Uterus (tissue), 4 donors: ENCODE results near the gene SORCS3. TPM values are rescaled to one million over a fixed set of nuclear protein-coding genes. Genes with fewer than 3 reads are reported as not detected.

Source experiments
- DNase-seq, 2 donors: peaks; one replicate each; pipeline ENCODE4 v3.0.0-alpha.2; 2019 to 2020
- H3K27ac ChIP-seq, 2 donors: fragments of 200-600 bp; sonication (generic); 1 replicate in 1 of 2; 2 replicates in 1 of 2; pipeline ENCODE4 v1.5.1; 2016 to 2018
- H3K27me3 ChIP-seq, 2 donors: fragments of 200-600 bp; sonication (generic); one replicate each; pipeline ENCODE4 v1.5.1; 2018 to 2019; ENCODE audit warnings: control low read depth in 1 of 2
- H3K36me3 ChIP-seq, 2 donors: fragments of 200-600 bp; sonication (generic); one replicate each; pipeline ENCODE4 v1.5.1; 2019; ENCODE audit warnings: control low read depth in 1 of 2
- H3K4me1 ChIP-seq, 2 donors: fragments of 200-600 bp; sonication (generic); one replicate each; pipeline ENCODE4 v1.5.1; 2018 to 2019; ENCODE audit warnings: control low read depth in 1 of 2
- H3K4me3 ChIP-seq, 2 donors: fragments of 200-600 bp; sonication (generic); 1 replicate in 1 of 2; 2 replicates in 1 of 2; pipeline ENCODE4 v1.5.1; 2018 to 2019; ENCODE audit warnings: mild to moderate bottlenecking in 1 of 2
- H3K9me3 ChIP-seq, 2 donors: fragments of 200-600 bp; sonication (generic); one replicate each; pipeline ENCODE4 v1.5.1; 2019; ENCODE audit warnings: control low read depth in 1 of 2
- CTCF ChIP-seq, 4 experiments: fragments of 200-600 bp in 2 of 4; fragments of 450-650 bp in 2 of 4; sonication (generic) in 2 of 4; IDR thresholded peaks; one replicate each; pipeline ENCODE4 v1.5.1; 2016 to 2019; ENCODE audit warnings: antibody characterized with exemption in 4 of 4, mild to moderate bottlenecking in 2 of 4, moderate library complexity in 1 of 4
- POLR2A ChIP-seq, 2 donors: fragments of 450-650 bp; IDR thresholded peaks; one replicate each; pipeline ENCODE4 v1.6.1; 2016; ENCODE audit warnings: antibody characterized with exemption in 2 of 2, mild to moderate bottlenecking in 1 of 2, moderate library complexity in 1 of 2
- intact Hi-C: fragments of 100-400 bp; cut with DNase I; formaldehyde crosslinking; loops from one replicate; pipeline ENCODE4 v1.15.1; 2023; ENCODE audit warnings: low total_unique reads
- total RNA-seq, 4 donors: library from RNA; depleted of rRNA in 3 of 4; stranded (reverse); fragments of >200 nt in 3 of 4; gene quantifications; one replicate each; pipeline versions ENCODE4 v1.1.0 to v1.2.4, GENCODE V29; 2014 to 2023
- donor health status: DM: yes; HTN: yes; CAD: no.

Gene SORCS3
- total RNA-seq, 4 donors from 2014 or later: 0.77 to 2.4 TPM; not detected in 2

GRCh38 chr10:104657457-104657856, 16.4 kb downstream of the SORCS3 start:
- no peak overlapping the region for H3K27ac ChIP-seq
- no peak overlapping the region for H3K4me3 ChIP-seq
- TF ChIP-seq CTCF (IDR thresholded peaks at IDR 0.05) (no peak), POLR2A (IDR thresholded peaks at IDR 0.05) (no peak)
- H3K4me1 ChIP-seq: no peaks in the 10 kb centered on the region
- DNase-seq: no peak
- H3K36me3 ChIP-seq: no peaks in the 10 kb centered on the region
- no peaks in the 10 kb centered on the region for H3K9me3 ChIP-seq
- no peaks in the 10 kb centered on the region for H3K27me3 ChIP-seq
- intact Hi-C loops: no loop called here

- TF ChIP-seq POLR2A (IDR thresholded peaks at IDR 0.05): no peak
- no peak for TF ChIP-seq CTCF (IDR thresholded peaks at IDR 0.05)
- Histone ChIP-seq H3K4me3 (no peak overlapping the region), H3K9me3 (no peaks in the 10 kb centered on the region), H3K4me1 (no peaks in the 10 kb centered on the region), H3K27me3 (no peaks in the 10 kb centered on the region), H3K36me3 (no peaks in the 10 kb centered on the region), H3K27ac (no peak overlapping the region)
- DNase-seq: no peak
- intact Hi-C loops: no loop called here
Observed at GRCh38 chr10:104658067-104658466, 17.0 kb downstream of the SORCS3 start.

GRCh38 chr10:104659809-104660208, 18.7 kb downstream of the SORCS3 start:
- Histone ChIP-seq H3K27me3 (no peaks in the 10 kb centered on the region), H3K36me3 (no peaks in the 10 kb centered on the region), H3K4me3 (no peak overlapping the region), H3K27ac (no peak overlapping the region), H3K9me3 (no peaks in the 10 kb centered on the region), H3K4me1 (no peaks in the 10 kb centered on the region)
- no peak for TF ChIP-seq CTCF (IDR thresholded peaks at IDR 0.05)
- TF ChIP-seq POLR2A (IDR thresholded peaks at IDR 0.05): no peak
- intact Hi-C loops: no loop called here
- no peak for DNase-seq

GRCh38 chr10:104663076-104663475, 22.0 kb downstream of the SORCS3 start:
- Histone ChIP-seq H3K9me3 (no peaks in the 10 kb centered on the region), H3K27ac (no peak overlapping the region), H3K36me3 (no peaks in the 10 kb centered on the region), H3K27me3 (no peaks in the 10 kb centered on the region), H3K4me3 (no peak overlapping the region), H3K4me1 (no peaks in the 10 kb centered on the region)
- TF ChIP-seq POLR2A (IDR thresholded peaks at IDR 0.05) (no peak), CTCF (IDR thresholded peaks at IDR 0.05) (no peak)
- intact Hi-C loops: no loop called here
- DNase-seq: no peak

GRCh38 chr10:104663563-104663962, 22.5 kb downstream of the SORCS3 start:
- Histone ChIP-seq H3K27me3 (no peaks in the 10 kb centered on the region), H3K4me3 (no peak overlapping the region), H3K36me3 (no peaks in the 10 kb centered on the region), H3K27ac (no peak overlapping the region), H3K9me3 (no peaks in the 10 kb centered on the region), H3K4me1 (no peaks in the 10 kb centered on the region)
- DNase-seq: no peak
- intact Hi-C loops: no loop called here
- no peak for TF ChIP-seq POLR2A (IDR thresholded peaks at IDR 0.05)
- no peak for TF ChIP-seq CTCF (IDR thresholded peaks at IDR 0.05)
